ENCODE measurements around the gene TANGO2. TPM values are rescaled to one million over a fixed set of nuclear protein-coding genes. Genes with fewer than 3 reads are reported as not detected.

TANGO2 gene
- total RNA-seq, result 10 to 100 TPM; 12.4 to 36.1 (median 19.8) TPM

GRCh38 chr22:20020533-20021195 is at the start of gene TANGO2:
Gene TANGO2 (plus strand): TSS chr22:20021110. CDS start chr22:20036799, 15,689 bp downstream.
- peak; percentile 86 to 98 for DNase-seq (ENCODE audit: low spot score in 2 of 2)
- WGBS, 2 donors, result 0 to 3% methylated on average over 18 to 26 of the region's 61 CpGs
- H3K4me3 ChIP-seq (ENCODE audit: low read depth, poor library complexity, severe bottlenecking), result peak within 1 kb of the TSS; percentile 88
- TF ChIP-seq POLR2A (IDR thresholded peaks at IDR 0.05), result peak in 1 of 2 donors; percentile 33
- TF ChIP-seq CTCF (IDR thresholded peaks at IDR 0.05), result no peak
- intact Hi-C loops (cut with DNase I; ENCODE audit: low total_unique reads), result no loop called here

- TF ChIP-seq POLR2A (IDR thresholded peaks at IDR 0.05), result no peak
- no peak for TF ChIP-seq CTCF (IDR thresholded peaks at IDR 0.05)
- no peak for DNase-seq (ENCODE audit: low spot score in 2 of 2)
- intact Hi-C loops (cut with DNase I; ENCODE audit: low total_unique reads), result loop anchor here (5.0 kb wide), 2 partner anchors 41 to 156 kb away; no protein-coding TSS in a partner anchor
Observed at GRCh38 chr22:19971276-19972124, 49.4 kb upstream of the TANGO2 start.

GRCh38 chr22:19972251-19972650 is 48.7 kb upstream of the TANGO2 start:
- no peak overlapping the region for H3K4me3 ChIP-seq (ENCODE audit: low read depth, poor library complexity, severe bottlenecking)
- no peak for DNase-seq (ENCODE audit: low spot score in 2 of 2)
- intact Hi-C loops (cut with DNase I; ENCODE audit: low total_unique reads), result loop anchor here (5.0 kb wide), 2 partner anchors 40 to 155 kb away; no protein-coding TSS in a partner anchor
- WGBS, 2 donors, result 70 to 84% methylated on average over 7 to 9 of the region's 9 CpGs
- TF ChIP-seq CTCF (IDR thresholded peaks at IDR 0.05) (no peak), POLR2A (IDR thresholded peaks at IDR 0.05) (no peak)

More at GRCh38 chr22:19971276-19972124, 49.4 kb upstream of the TANGO2 start:
- 62 to 63% methylated on average over 25 of the region's 28 CpGs for WGBS, 2 donors
- no peak overlapping the region for H3K4me3 ChIP-seq (ENCODE audit: low read depth, poor library complexity, severe bottlenecking)

- 87 to 91% methylated on average over 47 to 50 of the region's 50 CpGs for WGBS, 2 donors
- TF ChIP-seq CTCF (IDR thresholded peaks at IDR 0.05) (no peak), POLR2A (IDR thresholded peaks at IDR 0.05) (no peak)
- H3K4me3 ChIP-seq (ENCODE audit: low read depth, poor library complexity, severe bottlenecking), result no peak overlapping the region
- DNase-seq (ENCODE audit: low spot score in 2 of 2), result no peak
- intact Hi-C loops (cut with DNase I; ENCODE audit: low total_unique reads), result loop anchor here (5.0 kb wide), 2 partner anchors 39 to 154 kb away; no protein-coding TSS in a partner anchor
Observed at GRCh38 chr22:19972652-19973550, 48.0 kb upstream of the TANGO2 start.

GRCh38 chr22:19973551-19974267 is 47.2 kb upstream of the TANGO2 start:
- no peak for DNase-seq (ENCODE audit: low spot score in 2 of 2)
- no peak for TF ChIP-seq CTCF (IDR thresholded peaks at IDR 0.05)
- TF ChIP-seq POLR2A (IDR thresholded peaks at IDR 0.05), result no peak
- H3K4me3 ChIP-seq (ENCODE audit: low read depth, poor library complexity, severe bottlenecking), result no peak overlapping the region
- intact Hi-C loops (cut with DNase I; ENCODE audit: low total_unique reads), result loop anchor here (5.0 kb wide), 2 partner anchors 39 to 154 kb away; no protein-coding TSS in a partner anchor
- 91 to 95% methylated on average over 35 to 43 of the region's 46 CpGs for WGBS, 2 donors

Data from lower leg skin (tissue), 4 donors.